ENCODE results near the gene RHO. TPM values are rescaled to one million over a fixed set of nuclear protein-coding genes. Genes with fewer than 3 reads are reported as not detected.

Gene RHO
- total RNA-seq, 2 experiments from 2014 or later = not detected

DNA sequence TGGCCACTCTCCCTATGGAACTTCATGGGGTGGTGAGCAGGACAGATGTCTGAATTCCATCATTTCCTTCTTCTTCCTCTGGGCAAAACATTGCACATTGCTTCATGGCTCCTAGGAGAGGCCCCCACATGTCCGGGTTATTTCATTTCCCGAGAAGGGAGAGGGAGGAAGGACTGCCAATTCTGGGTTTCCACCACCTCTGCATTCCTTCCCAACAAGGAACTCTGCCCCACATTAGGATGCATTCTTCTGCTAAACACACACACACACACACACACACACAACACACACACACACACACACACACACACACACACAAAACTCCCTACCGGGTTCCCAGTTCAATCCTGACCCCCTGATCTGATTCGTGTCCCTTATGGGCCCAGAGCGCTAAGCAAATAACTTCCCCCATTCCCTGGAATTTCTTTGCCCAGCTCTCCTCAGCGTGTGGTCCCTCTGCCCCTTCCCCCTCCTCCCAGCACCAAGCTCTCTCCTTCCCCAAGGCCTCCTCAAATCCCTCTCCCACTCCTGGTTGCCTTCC is 1.9 kb downstream of the RHO start:
- H3K4me1 Mint-ChIP-seq = no peaks in the 10 kb centered on the region
- H3K36me3 Mint-ChIP-seq (ENCODE audit: low read depth) = no peaks in the 10 kb centered on the region
- no peaks in the 10 kb centered on the region for H3K27me3 Mint-ChIP-seq
- no peak for DNase-seq
- POLR2A ChIA-PET = no interaction called here
- no peak overlapping the region for H3K27ac Mint-ChIP-seq
- H3K4me3 Mint-ChIP-seq = no peak overlapping the region
- H3K9me3 Mint-ChIP-seq = no peaks in the 10 kb centered on the region
- CTCF ChIA-PET = no interaction called here

DNA sequence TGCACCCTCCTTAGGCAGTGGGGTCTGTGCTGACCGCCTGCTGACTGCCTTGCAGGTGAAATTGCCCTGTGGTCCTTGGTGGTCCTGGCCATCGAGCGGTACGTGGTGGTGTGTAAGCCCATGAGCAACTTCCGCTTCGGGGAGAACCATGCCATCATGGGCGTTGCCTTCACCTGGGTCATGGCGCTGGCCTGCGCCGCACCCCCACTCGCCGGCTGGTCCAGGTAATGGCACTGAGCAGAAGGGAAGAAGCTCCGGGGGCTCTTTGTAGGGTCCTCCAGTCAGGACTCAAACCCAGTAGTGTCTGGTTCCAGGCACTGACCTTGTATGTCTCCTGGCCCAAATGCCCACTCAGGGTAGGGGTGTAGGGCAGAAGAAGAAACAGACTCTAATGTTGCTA is 2.4 kb downstream of the RHO start:
- Mint-ChIP-seq H3K9me3 (no peaks in the 10 kb centered on the region), H3K27me3 (no peaks in the 10 kb centered on the region), H3K4me1 (no peaks in the 10 kb centered on the region), H3K4me3 (no peak overlapping the region), H3K27ac (no peak overlapping the region), H3K36me3 (ENCODE audit: low read depth) (no peaks in the 10 kb centered on the region)
- DNase-seq = no peak
- ChIA-PET POLR2A (no interaction called here), CTCF (interaction anchor here (0.5 kb wide), 1 partner anchor 154 kb away, joined by 3 read pairs; no protein-coding TSS in a partner anchor)

DNA sequence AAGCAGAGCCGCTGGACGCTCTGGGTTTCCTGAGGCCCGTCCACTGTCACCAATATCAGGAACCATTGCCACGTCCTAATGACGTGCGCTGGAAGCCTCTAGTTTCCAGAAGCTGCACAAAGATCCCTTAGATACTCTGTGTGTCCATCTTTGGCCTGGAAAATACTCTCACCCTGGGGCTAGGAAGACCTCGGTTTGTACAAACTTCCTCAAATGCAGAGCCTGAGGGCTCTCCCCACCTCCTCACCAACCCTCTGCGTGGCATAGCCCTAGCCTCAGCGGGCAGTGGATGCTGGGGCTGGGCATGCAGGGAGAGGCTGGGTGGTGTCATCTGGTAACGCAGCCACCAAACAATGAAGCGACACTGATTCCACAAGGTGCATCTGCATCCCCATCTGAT is 3.3 kb downstream of the RHO start:
- H3K4me1 Mint-ChIP-seq = no peaks in the 10 kb centered on the region
- no peak for DNase-seq
- no peaks in the 10 kb centered on the region for H3K9me3 Mint-ChIP-seq
- POLR2A ChIA-PET = no interaction called here
- no peaks in the 10 kb centered on the region for H3K36me3 Mint-ChIP-seq (ENCODE audit: low read depth)
- no peak overlapping the region for H3K4me3 Mint-ChIP-seq
- H3K27ac Mint-ChIP-seq = no peak overlapping the region
- H3K27me3 Mint-ChIP-seq = no peaks in the 10 kb centered on the region
- CTCF ChIA-PET = no interaction called here

DNA sequence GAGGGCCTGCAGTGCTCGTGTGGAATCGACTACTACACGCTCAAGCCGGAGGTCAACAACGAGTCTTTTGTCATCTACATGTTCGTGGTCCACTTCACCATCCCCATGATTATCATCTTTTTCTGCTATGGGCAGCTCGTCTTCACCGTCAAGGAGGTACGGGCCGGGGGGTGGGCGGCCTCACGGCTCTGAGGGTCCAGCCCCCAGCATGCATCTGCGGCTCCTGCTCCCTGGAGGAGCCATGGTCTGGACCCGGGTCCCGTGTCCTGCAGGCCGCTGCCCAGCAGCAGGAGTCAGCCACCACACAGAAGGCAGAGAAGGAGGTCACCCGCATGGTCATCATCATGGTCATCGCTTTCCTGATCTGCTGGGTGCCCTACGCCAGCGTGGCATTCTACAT is 3.8 kb downstream of the RHO start:
- Mint-ChIP-seq H3K27me3 (no peaks in the 10 kb centered on the region), H3K36me3 (ENCODE audit: low read depth) (no peaks in the 10 kb centered on the region), H3K4me3 (no peak overlapping the region), H3K9me3 (no peaks in the 10 kb centered on the region), H3K4me1 (no peaks in the 10 kb centered on the region), H3K27ac (no peak overlapping the region)
- ChIA-PET POLR2A (no interaction called here), CTCF (no interaction called here)
- DNase-seq = no peak

DNA sequence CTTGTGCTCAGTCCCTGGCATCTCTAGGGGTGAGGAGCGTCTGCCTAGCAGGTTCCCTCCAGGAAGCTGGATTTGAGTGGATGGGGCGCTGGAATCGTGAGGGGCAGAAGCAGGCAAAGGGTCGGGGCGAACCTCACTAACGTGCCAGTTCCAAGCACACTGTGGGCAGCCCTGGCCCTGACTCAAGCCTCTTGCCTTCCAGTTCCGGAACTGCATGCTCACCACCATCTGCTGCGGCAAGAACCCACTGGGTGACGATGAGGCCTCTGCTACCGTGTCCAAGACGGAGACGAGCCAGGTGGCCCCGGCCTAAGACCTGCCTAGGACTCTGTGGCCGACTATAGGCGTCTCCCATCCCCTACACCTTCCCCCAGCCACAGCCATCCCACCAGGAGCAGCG is 5.0 kb downstream of the RHO start:
- Mint-ChIP-seq H3K36me3 (ENCODE audit: low read depth) (no peaks in the 10 kb centered on the region), H3K27ac (no peak overlapping the region), H3K9me3 (no peaks in the 10 kb centered on the region), H3K4me3 (no peak overlapping the region), H3K4me1 (no peaks in the 10 kb centered on the region), H3K27me3 (peaks cover 7% of the 10 kb centered on the region)
- no peak for DNase-seq
- ChIA-PET CTCF (no interaction called here), POLR2A (no interaction called here)

DNA sequence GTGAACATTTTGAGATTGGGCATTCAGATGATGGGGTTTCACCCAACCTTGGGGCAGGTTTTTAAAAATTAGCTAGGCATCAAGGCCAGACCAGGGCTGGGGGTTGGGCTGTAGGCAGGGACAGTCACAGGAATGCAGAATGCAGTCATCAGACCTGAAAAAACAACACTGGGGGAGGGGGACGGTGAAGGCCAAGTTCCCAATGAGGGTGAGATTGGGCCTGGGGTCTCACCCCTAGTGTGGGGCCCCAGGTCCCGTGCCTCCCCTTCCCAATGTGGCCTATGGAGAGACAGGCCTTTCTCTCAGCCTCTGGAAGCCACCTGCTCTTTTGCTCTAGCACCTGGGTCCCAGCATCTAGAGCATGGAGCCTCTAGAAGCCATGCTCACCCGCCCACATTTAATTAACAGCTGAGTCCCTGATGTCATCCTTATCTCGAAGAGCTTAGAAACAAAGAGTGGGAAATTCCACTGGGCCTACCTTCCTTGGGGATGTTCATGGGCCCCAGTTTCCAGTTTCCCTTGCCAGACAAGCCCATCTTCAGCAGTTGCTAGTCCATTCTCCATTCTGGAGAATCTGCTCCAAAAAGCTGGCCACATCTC is 6.1 kb downstream of the RHO start:
- no peak overlapping the region for H3K4me3 Mint-ChIP-seq
- H3K36me3 Mint-ChIP-seq (ENCODE audit: low read depth) = no peaks in the 10 kb centered on the region
- DNase-seq = no peak
- CTCF ChIA-PET = interaction anchor here (0.7 to 1.6 kb wide), 4 partner anchors 11 to 679 kb away, joined by 3 to 5 read pairs (median 4); no protein-coding TSS in a partner anchor
- peaks cover 8% of the 10 kb centered on the region for H3K27me3 Mint-ChIP-seq
- no peaks in the 10 kb centered on the region for H3K9me3 Mint-ChIP-seq
- POLR2A ChIA-PET = no interaction called here
- H3K27ac Mint-ChIP-seq = no peak overlapping the region
- no peaks in the 10 kb centered on the region for H3K4me1 Mint-ChIP-seq

DNA sequence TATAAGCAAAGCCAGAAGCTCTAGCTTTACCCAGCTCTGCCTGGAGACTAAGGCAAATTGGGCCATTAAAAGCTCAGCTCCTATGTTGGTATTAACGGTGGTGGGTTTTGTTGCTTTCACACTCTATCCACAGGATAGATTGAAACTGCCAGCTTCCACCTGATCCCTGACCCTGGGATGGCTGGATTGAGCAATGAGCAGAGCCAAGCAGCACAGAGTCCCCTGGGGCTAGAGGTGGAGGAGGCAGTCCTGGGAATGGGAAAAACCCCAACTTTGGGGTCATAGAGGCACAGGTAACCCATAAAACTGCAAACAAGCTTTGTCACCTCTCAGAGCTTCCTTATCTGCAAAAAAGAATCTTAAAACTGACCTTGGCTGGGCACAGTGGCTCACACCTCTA is 6.6 kb downstream of the RHO start:
- Mint-ChIP-seq H3K27me3 (peaks cover 8% of the 10 kb centered on the region), H3K4me1 (no peaks in the 10 kb centered on the region), H3K36me3 (ENCODE audit: low read depth) (no peaks in the 10 kb centered on the region), H3K4me3 (no peak overlapping the region), H3K9me3 (no peaks in the 10 kb centered on the region), H3K27ac (no peak overlapping the region)
- CTCF ChIA-PET = interaction anchor here (0.7 to 1.6 kb wide), 5 partner anchors 12 to 678 kb away, joined by 3 to 5 read pairs (median 4); no protein-coding TSS in a partner anchor
- POLR2A ChIA-PET = no interaction called here
- no peak for DNase-seq

DNA sequence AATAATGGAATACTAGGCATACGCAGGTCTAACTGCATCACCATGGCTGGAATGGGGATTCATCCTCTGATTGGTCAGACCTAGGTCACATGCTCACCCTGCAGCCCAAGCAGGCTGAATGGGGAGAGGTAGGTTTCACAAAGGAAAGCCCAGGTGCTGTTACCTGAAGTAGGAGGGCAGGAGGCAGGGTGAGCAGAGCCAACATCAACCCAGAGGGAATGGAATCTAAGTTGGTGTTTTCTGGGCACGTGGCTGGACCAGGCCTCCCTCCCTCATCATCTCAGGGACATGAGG is 7.9 kb downstream of the RHO start:
- Mint-ChIP-seq H3K9me3 (no peaks in the 10 kb centered on the region), H3K27me3 (peaks cover 8% of the 10 kb centered on the region), H3K4me3 (no peak overlapping the region), H3K36me3 (ENCODE audit: low read depth) (no peaks in the 10 kb centered on the region), H3K4me1 (no peaks in the 10 kb centered on the region), H3K27ac (no peak overlapping the region)
- no peak for DNase-seq
- ChIA-PET CTCF (no interaction called here), POLR2A (no interaction called here)

DNA sequence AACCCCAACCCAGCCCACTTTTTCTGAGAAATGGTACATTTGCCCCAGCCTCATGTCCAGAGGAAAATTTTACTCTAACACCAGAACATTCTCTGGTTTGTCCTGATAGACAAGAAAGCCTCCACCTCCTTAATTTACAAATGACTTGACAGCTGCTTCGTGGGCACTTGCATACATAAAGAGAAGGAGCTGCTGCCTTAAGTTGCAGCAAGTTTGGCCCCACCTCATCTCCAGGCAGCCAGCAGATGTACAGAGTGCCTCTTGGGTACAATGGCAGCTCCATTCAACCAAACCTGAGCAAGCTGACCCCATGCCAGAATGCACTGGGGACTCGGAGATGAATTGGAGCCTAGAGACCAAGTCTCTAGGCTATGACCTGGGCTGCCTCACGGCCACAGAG is 8.4 kb downstream of the RHO start:
- CTCF ChIA-PET = interaction anchor here (2.1 kb wide), 1 partner anchor 26 kb away, joined by 4 read pairs; no protein-coding TSS in a partner anchor

DNA sequence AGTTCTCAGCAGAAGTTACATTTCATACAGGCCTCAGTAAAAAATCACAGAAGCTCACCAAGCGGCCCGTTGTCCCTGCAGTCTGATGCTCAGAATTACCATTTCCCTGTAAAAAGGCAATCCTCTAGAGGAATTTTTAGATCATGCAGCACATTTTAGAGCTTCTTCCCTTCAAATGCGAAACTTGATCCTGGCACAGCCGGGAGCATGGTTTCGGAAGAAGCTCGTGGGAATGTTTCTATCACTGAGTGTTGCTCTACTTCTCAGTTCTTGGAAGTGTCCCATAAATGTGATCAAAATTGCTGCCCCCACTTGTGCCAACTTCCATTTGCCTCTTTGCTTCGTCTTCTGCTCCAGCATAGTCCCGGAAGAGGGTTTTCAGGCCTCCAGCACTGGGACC is 10.8 kb downstream of the RHO start:
- CTCF ChIA-PET = interaction anchor here (1.3 kb wide), 1 partner anchor 13 kb away, joined by 6 read pairs; no protein-coding TSS in a partner anchor
- no peaks in the 10 kb centered on the region for H3K9me3 Mint-ChIP-seq
- no peak overlapping the region for H3K27ac Mint-ChIP-seq
- H3K4me1 Mint-ChIP-seq = no peaks in the 10 kb centered on the region
- H3K36me3 Mint-ChIP-seq (ENCODE audit: low read depth) = no peaks in the 10 kb centered on the region
- POLR2A ChIA-PET = no interaction called here
- DNase-seq = no peak
- no peak overlapping the region for H3K4me3 Mint-ChIP-seq
- peaks cover 8% of the 10 kb centered on the region for H3K27me3 Mint-ChIP-seq

More for the DNA sequence above, 8.4 kb downstream of the RHO start:
- H3K27ac Mint-ChIP-seq = no peak overlapping the region
- POLR2A ChIA-PET = interaction anchor here (0.7 kb wide), 1 partner anchor 47 kb away, joined by 4 read pairs; no protein-coding TSS in a partner anchor
- no peaks in the 10 kb centered on the region for H3K9me3 Mint-ChIP-seq
- H3K36me3 Mint-ChIP-seq (ENCODE audit: low read depth) = no peaks in the 10 kb centered on the region
- DNase-seq = no peak
- H3K27me3 Mint-ChIP-seq = peaks cover 8% of the 10 kb centered on the region
- no peak overlapping the region for H3K4me3 Mint-ChIP-seq
- no peaks in the 10 kb centered on the region for H3K4me1 Mint-ChIP-seq

DNA sequence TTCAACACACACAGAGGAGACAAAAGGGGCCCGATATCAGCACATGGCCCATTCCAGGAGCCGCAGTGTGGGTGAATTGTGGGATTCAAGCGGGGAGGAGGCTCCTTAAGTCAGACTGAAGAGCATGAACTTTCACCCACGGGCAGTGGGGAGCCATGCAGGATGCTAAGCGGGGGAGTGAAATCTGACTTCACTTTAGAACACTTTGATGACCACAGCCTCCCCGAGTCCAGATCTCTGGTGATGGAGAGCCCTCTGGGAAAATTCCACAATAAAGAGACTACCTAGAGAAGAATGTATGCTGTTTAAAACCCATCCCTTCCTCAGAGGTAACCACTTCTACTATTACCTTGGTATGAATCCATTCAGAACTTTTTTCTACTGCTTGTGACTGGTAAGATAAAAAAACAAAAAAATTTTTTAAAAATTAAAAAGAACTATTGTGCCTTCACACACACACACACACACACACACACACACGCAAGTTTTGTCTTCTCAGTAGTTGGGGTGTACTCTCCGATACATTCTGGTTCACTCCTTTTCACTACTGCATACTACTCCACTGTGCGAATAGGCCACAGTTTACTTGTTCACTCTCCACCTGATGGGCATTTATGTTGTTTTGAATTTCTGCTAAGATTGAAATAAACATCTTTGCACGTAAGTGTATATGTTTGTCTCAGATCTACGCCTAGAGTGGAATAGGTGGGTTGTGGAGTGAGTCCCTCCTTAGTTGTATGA is 12.5 kb downstream of the RHO start:
- CTCF ChIA-PET = no interaction called here
- H3K4me3 Mint-ChIP-seq = no peak overlapping the region
- no peaks in the 10 kb centered on the region for H3K4me1 Mint-ChIP-seq
- POLR2A ChIA-PET = no interaction called here
- peaks cover 8% of the 10 kb centered on the region for H3K27me3 Mint-ChIP-seq
- H3K36me3 Mint-ChIP-seq (ENCODE audit: low read depth) = no peaks in the 10 kb centered on the region
- no peaks in the 10 kb centered on the region for H3K9me3 Mint-ChIP-seq
- no peak for DNase-seq
- H3K27ac Mint-ChIP-seq = no peak overlapping the region

DNA sequence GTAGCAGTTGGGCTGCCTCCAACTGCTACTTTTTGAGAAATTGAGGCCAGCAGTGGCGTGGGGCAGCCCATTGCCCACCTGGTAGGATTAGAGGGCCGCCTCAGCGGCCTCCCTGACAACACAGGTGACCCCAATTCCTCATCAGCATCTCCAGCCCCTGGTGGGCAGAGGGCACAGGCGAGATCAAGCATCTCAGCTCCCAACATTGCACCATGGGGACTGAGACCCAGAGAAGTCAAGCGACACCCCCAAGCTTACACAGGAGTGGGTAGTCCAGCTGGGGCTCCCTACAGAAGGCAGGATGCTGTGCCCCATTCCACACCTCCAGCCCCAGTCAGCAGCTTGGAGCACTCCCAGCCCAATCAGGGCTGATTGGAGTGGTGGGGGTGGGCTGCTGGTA is 14.3 kb downstream of the RHO start:
- POLR2A ChIA-PET = no interaction called here
- no peaks in the 10 kb centered on the region for H3K9me3 Mint-ChIP-seq

DNA sequence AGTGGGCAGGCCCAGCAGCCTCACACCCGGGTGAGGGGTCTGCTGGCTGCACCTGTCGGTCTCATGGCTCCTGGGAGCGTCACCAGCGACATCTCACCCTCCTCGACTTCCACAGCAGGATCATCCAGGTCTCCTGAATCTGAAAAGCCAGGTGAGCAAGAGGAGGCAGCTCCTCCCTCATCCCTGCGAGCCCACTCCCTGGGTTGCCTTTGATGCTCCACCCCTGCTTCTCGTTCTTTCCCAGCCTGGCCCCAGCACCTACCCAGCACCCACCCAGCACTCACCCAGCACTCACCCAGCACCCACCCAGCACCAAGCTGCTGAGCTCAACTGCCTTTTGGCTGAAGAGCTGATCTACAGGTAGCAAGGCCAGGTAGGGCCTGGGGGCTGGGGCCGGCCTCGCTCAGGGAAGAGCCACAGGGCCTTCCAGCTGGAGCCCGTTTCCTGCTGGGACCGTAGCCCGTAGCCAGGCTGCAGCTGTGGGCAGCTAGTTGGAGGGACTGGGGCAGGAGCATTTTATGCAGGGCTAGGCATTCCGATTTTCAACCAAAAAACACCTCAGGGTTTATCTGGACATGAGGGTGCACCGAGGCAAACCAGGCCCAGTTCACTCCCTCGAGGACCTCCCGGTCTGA is 14.8 kb downstream of the RHO start, which contains the start of gene H1-8:
Gene H1-8 (plus strand): TSS at position 20 of the 635 bp plus-strand sequence. CDS start 44 bp downstream, at position 64.
- CTCF ChIA-PET = interaction anchor here (1.5 kb wide), 1 partner anchor 21 kb away, joined by 5 read pairs; no protein-coding TSS in a partner anchor
- Mint-ChIP-seq H3K9me3 (no peaks in the 10 kb centered on the region), H3K36me3 (ENCODE audit: low read depth) (no peaks in the 10 kb centered on the region), H3K27me3 (peaks cover 2% of the 10 kb centered on the region), H3K4me3 (no peak within 1 kb of the TSS), H3K27ac (no peak within 1 kb of the TSS), H3K4me1 (no peaks in the 10 kb centered on the region)
- POLR2A ChIA-PET = no interaction called here
- DNase-seq = no peak

More for the DNA sequence above, 14.3 kb downstream of the RHO start:
- Mint-ChIP-seq H3K4me1 (no peaks in the 10 kb centered on the region), H3K27ac (no peak overlapping the region), H3K4me3 (no peak overlapping the region), H3K36me3 (ENCODE audit: low read depth) (no peaks in the 10 kb centered on the region), H3K27me3 (peaks cover 6% of the 10 kb centered on the region)
- no peak for DNase-seq
- CTCF ChIA-PET = interaction anchor here (1.5 kb wide), 1 partner anchor 21 kb away, joined by 5 read pairs; no protein-coding TSS in a partner anchor
